GM12801 (cell line): ENCODE results near the gene AGGF1.

Experiments used
- TF ChIP-seq, protein P1 (sequence below): IDR thresholded peaks from one replicate; pipeline ENCODE4 v1.5.1; 2011; ENCODE audit warnings: control low read depth; ENCODE audit not compliant: insufficient read length; ENCODE audit errors: extremely low read depth

AGGF1 gene

DNA sequence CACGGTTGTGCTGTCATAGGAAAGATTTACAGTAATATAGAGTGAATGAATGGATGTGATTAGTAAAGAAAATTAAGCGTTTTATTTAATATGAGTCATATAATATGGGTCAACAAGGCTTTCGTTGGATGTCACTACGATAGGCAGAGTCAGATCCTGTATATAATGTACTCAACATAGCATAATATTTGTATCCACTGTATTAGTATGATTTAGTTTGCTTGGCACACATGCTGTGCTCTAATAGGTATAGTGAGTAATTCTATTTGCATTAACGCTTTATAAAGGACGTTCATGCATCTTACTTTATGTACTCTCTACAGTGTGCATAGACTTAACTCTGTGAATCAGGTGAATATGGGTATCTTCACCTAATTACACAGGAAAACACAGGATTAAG, 35.9 kb upstream of the AGGF1 start:
- TF ChIP-seq, protein P1, sequence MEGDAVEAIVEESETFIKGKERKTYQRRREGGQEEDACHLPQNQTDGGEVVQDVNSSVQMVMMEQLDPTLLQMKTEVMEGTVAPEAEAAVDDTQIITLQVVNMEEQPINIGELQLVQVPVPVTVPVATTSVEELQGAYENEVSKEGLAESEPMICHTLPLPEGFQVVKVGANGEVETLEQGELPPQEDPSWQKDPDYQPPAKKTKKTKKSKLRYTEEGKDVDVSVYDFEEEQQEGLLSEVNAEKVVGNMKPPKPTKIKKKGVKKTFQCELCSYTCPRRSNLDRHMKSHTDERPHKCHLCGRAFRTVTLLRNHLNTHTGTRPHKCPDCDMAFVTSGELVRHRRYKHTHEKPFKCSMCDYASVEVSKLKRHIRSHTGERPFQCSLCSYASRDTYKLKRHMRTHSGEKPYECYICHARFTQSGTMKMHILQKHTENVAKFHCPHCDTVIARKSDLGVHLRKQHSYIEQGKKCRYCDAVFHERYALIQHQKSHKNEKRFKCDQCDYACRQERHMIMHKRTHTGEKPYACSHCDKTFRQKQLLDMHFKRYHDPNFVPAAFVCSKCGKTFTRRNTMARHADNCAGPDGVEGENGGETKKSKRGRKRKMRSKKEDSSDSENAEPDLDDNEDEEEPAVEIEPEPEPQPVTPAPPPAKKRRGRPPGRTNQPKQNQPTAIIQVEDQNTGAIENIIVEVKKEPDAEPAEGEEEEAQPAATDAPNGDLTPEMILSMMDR = no peak

DNA sequence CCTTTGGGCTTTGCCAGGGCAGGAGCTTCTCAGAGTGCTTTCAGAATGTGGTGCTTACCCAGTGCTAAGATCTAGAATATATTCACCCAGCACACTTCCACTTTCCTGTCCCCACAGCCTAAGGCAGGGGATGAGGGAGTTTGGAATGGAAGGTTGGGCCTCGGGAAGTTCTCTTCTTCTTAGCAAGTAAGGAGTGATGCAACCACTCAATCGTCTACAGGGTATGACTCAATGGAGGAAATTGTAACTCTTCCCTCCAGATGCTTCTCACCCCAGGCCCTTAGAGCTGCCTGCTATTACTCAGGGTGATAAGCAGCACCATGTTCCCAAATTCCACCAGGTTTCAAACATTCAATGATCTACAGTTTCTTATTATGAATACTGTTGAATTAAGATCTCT, 30.8 kb upstream of the AGGF1 start:
- TF ChIP-seq, protein P1 = no peak

DNA sequence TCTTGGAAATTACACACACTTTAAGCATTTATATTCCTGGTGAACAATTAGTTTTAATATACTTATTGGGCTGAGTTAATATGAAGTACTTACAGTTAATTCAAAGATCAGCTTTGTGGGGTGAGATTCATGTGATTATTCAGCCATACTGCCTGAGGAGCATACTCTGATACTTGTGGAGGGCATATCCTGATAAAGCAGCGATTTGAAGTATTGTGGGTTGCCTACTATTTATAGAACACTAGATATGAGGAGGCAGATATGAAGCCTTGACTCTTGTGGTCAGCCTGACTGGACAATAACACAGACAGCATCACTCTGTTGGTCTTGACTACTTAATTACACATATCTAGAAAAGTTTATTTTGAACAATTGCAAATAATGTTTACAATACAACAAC, 27.0 kb upstream of the AGGF1 start:
- TF ChIP-seq, protein P1 = no peak

DNA sequence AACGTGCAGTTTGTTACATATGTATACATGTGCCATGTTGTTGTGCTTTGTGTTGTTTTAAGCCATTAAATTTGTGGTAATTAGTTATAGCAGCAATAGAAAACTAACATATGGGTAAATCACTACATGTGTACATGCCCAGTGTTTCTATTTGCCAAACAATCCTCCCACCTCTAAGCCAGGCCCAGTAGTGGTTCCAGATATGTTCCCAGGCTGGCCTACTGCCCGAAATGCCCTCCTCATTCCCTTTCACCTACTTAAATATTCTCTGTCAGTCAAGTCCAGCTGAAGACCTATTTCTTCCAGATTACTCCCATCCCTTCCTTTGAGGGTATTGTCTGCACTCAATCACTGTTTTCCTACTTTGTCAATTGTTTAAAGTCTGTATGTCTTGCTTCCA, 24.1 kb upstream of the AGGF1 start:
- TF ChIP-seq, protein P1 = no peak

DNA sequence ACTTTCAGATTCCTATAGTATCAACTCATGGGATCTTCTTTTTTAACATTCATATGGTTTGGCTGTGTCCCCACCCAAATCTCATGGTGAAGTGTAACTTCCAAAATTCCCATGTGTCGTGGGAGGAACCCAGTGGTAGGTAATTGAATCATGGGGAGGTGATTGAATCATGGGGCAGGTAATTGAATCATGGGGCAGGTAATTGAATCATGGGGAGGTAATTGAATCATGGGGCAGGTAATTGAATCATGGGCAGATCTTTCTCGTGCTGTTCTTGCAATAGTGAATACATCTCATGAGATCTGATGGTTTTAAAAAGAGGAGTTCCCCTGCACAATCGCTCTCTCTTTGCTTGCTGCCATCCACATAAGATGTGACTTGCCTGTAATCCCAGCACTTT, 21.8 kb upstream of the AGGF1 start:
- TF ChIP-seq, protein P1 = no peak

DNA sequence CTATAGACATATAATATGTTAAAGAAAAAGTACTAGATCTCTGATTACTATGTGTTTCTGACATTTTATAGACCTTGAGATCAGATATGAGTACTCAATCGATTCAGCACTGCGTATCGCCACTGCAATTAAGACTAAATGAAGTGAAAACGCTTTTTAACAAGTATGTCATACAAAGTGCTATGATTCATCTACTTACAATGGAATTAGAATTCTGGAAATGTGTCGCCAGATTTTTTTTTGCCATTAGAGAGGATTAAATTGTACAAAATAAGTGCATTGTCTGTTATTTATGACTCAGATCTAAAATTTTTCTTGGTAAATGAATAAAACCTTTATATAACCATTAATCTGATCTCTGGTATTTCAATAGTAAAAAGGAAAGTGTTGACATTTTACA, 20.0 kb upstream of the AGGF1 start:
- TF ChIP-seq, protein P1 = no peak

DNA sequence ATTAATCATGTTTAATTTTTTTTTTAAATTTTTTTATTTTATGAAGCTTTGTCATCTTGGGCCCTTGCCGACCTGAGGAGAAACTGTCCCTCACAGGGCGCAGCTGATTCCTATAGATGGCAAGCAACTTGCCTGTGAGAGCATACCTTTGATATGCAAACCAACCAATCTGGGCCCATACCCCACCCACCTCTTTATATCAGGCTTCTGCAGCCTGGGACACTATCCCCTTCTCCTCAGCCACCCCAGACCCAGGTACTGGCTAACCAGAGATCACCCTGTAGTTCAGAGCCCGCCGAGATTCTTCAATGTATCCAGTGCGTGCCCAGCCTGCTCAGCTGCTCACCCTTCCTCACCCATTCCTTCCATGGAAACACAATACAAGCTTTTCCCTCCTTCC, 18.7 kb upstream of the AGGF1 start:
- TF ChIP-seq, protein P1 = no peak

DNA sequence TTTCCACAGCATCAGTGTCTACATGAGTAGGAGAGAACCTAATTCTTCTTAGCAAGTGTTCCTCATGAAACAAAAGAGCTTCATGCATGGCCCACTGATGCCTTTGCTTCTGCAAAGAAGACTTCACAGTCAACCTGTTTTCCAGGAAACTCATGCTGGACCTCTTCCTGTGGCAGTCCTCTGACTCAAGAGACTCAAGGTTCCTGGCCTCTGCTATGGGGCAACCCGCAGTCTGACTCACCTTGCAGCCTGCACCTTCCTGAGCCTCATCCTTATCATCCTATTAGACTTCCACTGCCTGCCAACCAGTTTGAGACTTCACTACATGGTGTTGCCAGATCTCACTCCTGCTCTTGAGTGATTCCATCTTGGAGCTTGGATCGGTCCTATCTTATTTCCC, 17.6 kb upstream of the AGGF1 start:
- TF ChIP-seq, protein P1 = no peak
